H1 (cell line): Measurements from ENCODE around the gene ARHGAP18. TPM values are rescaled to one million over a fixed set of nuclear protein-coding genes. Genes with fewer than 3 reads are reported as not detected.

ENCODE experiments used
- CTCF ChIA-PET: fragments of 300-600 bp; sonication (Branson Sonifier 250); formaldehyde crosslinking; loops from one replicate; lab custom pipeline; 2021; ENCODE audit not compliant: partially characterized antibody; lab: Charles Lee
- POLR2A ChIA-PET: fragments of 300-600 bp; sonication (Branson Sonifier 250); formaldehyde crosslinking; loops from one replicate; lab custom pipeline; 2021; ENCODE audit warnings: inconsistent platforms; ENCODE audit not compliant: partially characterized antibody; lab: Charles Lee
- DNase-seq, 2 experiments: peaks; one replicate each; pipeline versions ENCODE4 v3.0.0 to v3.0.0-alpha.2; 2010 to 2022; ENCODE audit warnings: low spot score in 2 of 2, low read depth in 1 of 2, mixed read lengths in 1 of 2
- FAIRE-seq: peaks from 2 replicates; lab custom pipeline; 2011; peaks lifted over from hg19 to GRCh38; lab: Jason Lieb, UNC
- H2AFZ ChIP-seq: 2 replicates; pipeline ENCODE4 v1.8.1; 2012; ENCODE audit warnings: low read length, inconsistent platforms
- H2AK5ac ChIP-seq: 2 replicates; pipeline ENCODE4 v1.6.1; 2013; ENCODE audit warnings: low read depth, low read length
- H2BK120ac ChIP-seq: replicated peaks from 2 replicates; pipeline ENCODE3; 2013; ENCODE audit warnings: low read depth, low read length, inconsistent platforms
- H2BK12ac ChIP-seq: 2 replicates; pipeline ENCODE4 v1.6.1; 2013; ENCODE audit warnings: low read depth, low read length
- H2BK15ac ChIP-seq: 2 replicates; pipeline ENCODE4 v1.6.1; 2013; ENCODE audit warnings: low read length
- H2BK20ac ChIP-seq: 2 replicates; pipeline ENCODE4 v1.6.1; 2013; ENCODE audit warnings: low read length
- H2BK5ac ChIP-seq: 2 replicates; pipeline ENCODE4 v1.6.1; 2013; ENCODE audit warnings: low read depth, low read length
- H3K14ac ChIP-seq: 2 replicates; pipeline ENCODE4 v1.6.1; 2013; ENCODE audit warnings: inconsistent platforms; ENCODE audit not compliant: insufficient read length
- H3K18ac ChIP-seq: 2 replicates; pipeline ENCODE4 v1.6.1; 2013; ENCODE audit warnings: low read length; ENCODE audit errors: extremely low read depth
- H3K23ac ChIP-seq: 2 replicates; pipeline ENCODE4 v1.6.1; 2013; ENCODE audit warnings: inconsistent platforms; ENCODE audit not compliant: insufficient read length
- H3K23me2 ChIP-seq: 2 replicates; pipeline ENCODE4 v1.6.1; 2013; ENCODE audit warnings: low read depth, low read length
- H3K27ac ChIP-seq: 2 replicates; pipeline ENCODE4 v1.6.1; 2011; ENCODE audit warnings: low read depth, low read length, inconsistent platforms
- H3K27me3 ChIP-seq, 4 experiments: replicated peaks in 1 of 4; 1 replicate in 1 of 4; 2 replicates in 3 of 4; pipeline versions ENCODE4 v1.6.1 to v1.8.1; 2011 to 2013; ENCODE audit warnings: low read length in 3 of 4, mild to moderate bottlenecking in 3 of 4, inconsistent platforms in 2 of 4, mixed read lengths in 2 of 4, moderate library complexity in 1 of 4; ENCODE audit not compliant: control insufficient read depth in 3 of 4, insufficient read depth in 3 of 4; ENCODE audit errors: extremely low read depth in 1 of 4
- H3K36me3 ChIP-seq, 4 experiments: 2 replicates each; pipeline versions ENCODE4 v1.6.1 to v1.8.1; 2011 to 2013; ENCODE audit warnings: mild to moderate bottlenecking in 4 of 4, low read length in 3 of 4, moderate library complexity in 2 of 4, control low read depth in 1 of 4, inconsistent platforms in 1 of 4; ENCODE audit not compliant: insufficient read depth in 4 of 4, control insufficient read depth in 2 of 4
- H3K4ac ChIP-seq: replicated peaks from 2 replicates; pipeline ENCODE3; 2013; ENCODE audit warnings: low read length, low read depth, mixed read lengths, inconsistent platforms; ENCODE audit not compliant: insufficient read length
- H3K4me1 ChIP-seq, 4 experiments: replicated peaks in 1 of 4; 1 replicate in 1 of 4; 2 replicates in 3 of 4; pipeline versions ENCODE4 v1.6.1 to v1.8.1; 2011 to 2013; ENCODE audit warnings: low read length in 3 of 4, inconsistent platforms in 2 of 4, mixed read lengths in 1 of 4; ENCODE audit not compliant: insufficient read depth in 4 of 4, control insufficient read depth in 3 of 4
- H3K4me2 ChIP-seq, 2 experiments: 2 replicates each; pipeline versions ENCODE4 v1.6.1 to v1.8.1; 2011 to 2013; ENCODE audit warnings: low read depth in 2 of 2, low read length in 2 of 2, control low read depth in 1 of 2, inconsistent platforms in 1 of 2, mild to moderate bottlenecking in 1 of 2; ENCODE audit not compliant: insufficient read depth in 1 of 2
- H3K4me3 ChIP-seq, 4 experiments: fragments of 200-600, 300-600 bp in 1 of 4; sonication (generic), shearing (Covaris generic), sonication (Bioruptor Twin) in 1 of 4; 2 replicates each; pipeline versions ENCODE4 v1.5.1 to v1.8.1; 2011 to 2016; ENCODE audit warnings: low read length in 4 of 4, low read depth in 3 of 4, control low read depth in 2 of 4, inconsistent platforms in 2 of 4, mild to moderate bottlenecking in 2 of 4, mixed read lengths in 1 of 4, moderate library complexity in 1 of 4; ENCODE audit not compliant: insufficient read depth in 2 of 4; ENCODE audit errors: extremely low read depth in 1 of 4
- H3K56ac ChIP-seq: replicated peaks from 2 replicates; pipeline ENCODE3; 2013; ENCODE audit warnings: low read depth, mild to moderate bottlenecking, mixed read lengths, low read length, inconsistent platforms; ENCODE audit not compliant: insufficient read length
- H3K79me1 ChIP-seq: 2 replicates; pipeline ENCODE4 v1.6.1; 2013; ENCODE audit warnings: low read depth, low read length, control low read depth
- H3K79me2 ChIP-seq, 2 experiments: 2 replicates each; pipeline versions ENCODE4 v1.6.1 to v1.8.1; 2012 to 2013; ENCODE audit warnings: low read length in 2 of 2, mild to moderate bottlenecking in 2 of 2, inconsistent platforms in 1 of 2; ENCODE audit not compliant: insufficient read depth in 2 of 2, control insufficient read depth in 1 of 2
- H3K9ac ChIP-seq, 4 experiments: replicated peaks in 1 of 4; 1 replicate in 1 of 4; 2 replicates in 3 of 4; pipeline versions ENCODE4 v1.6.1 to v1.8.1; 2011 to 2013; ENCODE audit warnings: low read depth in 3 of 4, low read length in 3 of 4, control low read depth in 2 of 4, mild to moderate bottlenecking in 2 of 4, moderate library complexity in 2 of 4, inconsistent platforms in 1 of 4; ENCODE audit errors: extremely low read depth in 1 of 4
- H3K9me3 ChIP-seq, 2 experiments: 2 replicates each; pipeline versions ENCODE4 v1.6.1 to v1.8.1; 2012 to 2013; ENCODE audit warnings: mild to moderate bottlenecking in 2 of 2, moderate library complexity in 2 of 2, control low read depth in 1 of 2, inconsistent platforms in 1 of 2, low read depth in 1 of 2, low read length in 1 of 2, mixed read lengths in 1 of 2; ENCODE audit not compliant: insufficient read depth in 2 of 2
- H4K20me1 ChIP-seq, 2 experiments: replicated peaks in 1 of 2; 2 replicates each; pipeline versions ENCODE3 to v1.8.1; 2011 to 2013; ENCODE audit warnings: inconsistent platforms in 2 of 2, low read length in 2 of 2, mild to moderate bottlenecking in 1 of 2; ENCODE audit not compliant: insufficient read depth in 2 of 2, control insufficient read depth in 1 of 2
- H4K5ac ChIP-seq: 2 replicates; pipeline ENCODE4 v1.6.1; 2013; ENCODE audit warnings: low read length, low read depth, mixed read lengths, inconsistent platforms; ENCODE audit not compliant: insufficient read length
- H4K8ac ChIP-seq: 2 replicates; pipeline ENCODE4 v1.8.0; 2013; ENCODE audit warnings: mild to moderate bottlenecking, moderate library complexity, low read length, inconsistent platforms; ENCODE audit not compliant: insufficient read depth; ENCODE audit errors: extremely low read depth
- H4K91ac ChIP-seq: replicated peaks from 2 replicates; pipeline ENCODE3; 2013; ENCODE audit warnings: low read length, mixed read lengths, inconsistent platforms; ENCODE audit not compliant: insufficient read length
- BACH1 ChIP-seq: IDR thresholded peaks from 2 replicates; pipeline ENCODE4 v1.6.1; 2012; ENCODE audit warnings: low read length, improper control_type of control experiment
- BRCA1 ChIP-seq: IDR thresholded peaks from 2 replicates; pipeline ENCODE4 v1.6.1; 2012; ENCODE audit warnings: low read depth, low read length, improper control_type of control experiment
- CHD1 ChIP-seq: IDR thresholded peaks from 2 replicates; pipeline ENCODE4 v1.6.1; 2012; ENCODE audit warnings: low read depth, low read length, improper control_type of control experiment
- JUND ChIP-seq: IDR thresholded peaks from 2 replicates; pipeline ENCODE4 v1.6.1; 2011; ENCODE audit warnings: mild to moderate bottlenecking, improper control_type of control experiment, low read length
- SIRT6 ChIP-seq: IDR thresholded peaks from one replicate; pipeline ENCODE4 v1.7.1; 2012; ENCODE audit warnings: low read length, inconsistent platforms
- SIX5 ChIP-seq: IDR thresholded peaks from 2 replicates; pipeline ENCODE4 v1.6.1; 2011; ENCODE audit warnings: mild to moderate bottlenecking, low read depth, low read length
- TAF1 ChIP-seq: IDR thresholded peaks from 2 replicates; pipeline ENCODE4 v1.6.1; 2011; ENCODE audit warnings: mild to moderate bottlenecking, low read depth, low read length
- WGBS, 2 experiments: shearing (Covaris generic) in 1 of 2; methylation state at CpG; one replicate each; pipeline versions ENCODE4 v1.1.6 to v1.1.7; 2013 to 2015; ENCODE audit warnings: low lambda C conversion rate in 2 of 2, mixed read lengths in 2 of 2, inconsistent platforms in 1 of 2, low coverage in 1 of 2, missing lambda C conversion rate in 1 of 2; ENCODE audit not compliant: insufficient replicate concordance in 2 of 2, insufficient coverage in 1 of 2, insufficient read length in 1 of 2; ENCODE audit errors: extremely low coverage in 1 of 2, missing lambda C conversion rate in 1 of 2; 5-methylcytosine and 5-hydroxymethylcytosine counted together
- polyA plus RNA-seq, 7 experiments: library from polyadenylated mRNA; depleted of rRNA in 3 of 7; stranded (reverse) in 5 of 7; unstranded in 2 of 7; fragments of >200 nt in 5 of 7; fragments of 200-250 nt in 2 of 7; gene quantifications; 1 replicate in 5 of 7; 2 replicates in 1 of 7; 4 replicates in 1 of 7; pipeline versions ENCODE4 v1.2.1 to v1.2.3, GENCODE V29; 2011 to 2013; ENCODE audit warnings: missing spikeins in 2 of 7, mixed read lengths in 2 of 7
- total RNA-seq: library from RNA; stranded (reverse); fragmentation: NEBNext Ultra II Directional; extraction: Animal tissue kit (Norgen Biotek cat#: 25700); gene quantifications from 2 replicates; pipeline ENCODE4 v1.2.1, GENCODE V29; 2021
- TF ChIP-seq, protein P1 (sequence below), 3 experiments: IDR thresholded peaks; 1 replicate in 2 of 3; 2 replicates in 1 of 3; pipeline versions ENCODE4 v1.5.1 to v1.6.1; 2011; ENCODE audit warnings: low read length in 3 of 3, mild to moderate bottlenecking in 3 of 3, inconsistent platforms in 2 of 3, low read depth in 1 of 3, moderate library complexity in 1 of 3; ENCODE audit not compliant: insufficient read depth in 1 of 3; ENCODE audit errors: control extremely low read depth in 1 of 3
- TF ChIP-seq, protein P2 (sequence below): IDR thresholded peaks from 2 replicates; pipeline ENCODE4 v1.6.1; 2012; ENCODE audit warnings: low read length, inconsistent platforms
- TF ChIP-seq, protein P3 (sequence below): IDR thresholded peaks from 2 replicates; pipeline ENCODE4 v1.6.1; 2012; ENCODE audit warnings: inconsistent platforms

Gene ARHGAP18
- total and polyA plus RNA-seq, 2 of the 8 experiments (the other 6 are each of a cell fraction or from before 2014, with no cell fraction given), result 0.83 to 4.5 TPM

DNA sequence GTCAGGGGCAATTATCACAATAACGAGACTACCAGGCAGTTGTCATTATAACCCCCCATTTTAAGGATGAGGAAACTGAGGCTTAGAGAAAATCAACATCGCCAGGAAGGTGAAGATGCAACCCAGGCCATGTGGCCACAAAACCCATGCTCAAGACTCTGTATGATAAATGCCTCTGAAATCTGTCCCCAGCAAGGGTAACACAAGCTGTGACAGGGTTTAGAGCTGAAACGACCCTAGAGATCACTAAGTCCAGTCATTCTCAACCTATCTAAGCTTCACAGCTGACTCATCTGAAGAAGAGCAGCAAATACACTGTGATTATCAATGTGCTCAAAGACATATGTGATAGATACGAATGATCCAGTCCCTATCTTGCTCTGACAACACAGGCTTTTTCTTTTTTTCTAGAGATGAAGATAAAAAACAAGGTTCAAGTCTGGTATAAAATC lies 47.0 kb downstream of the ARHGAP18 start:
- DNase-seq, result no peak
- H2BK15ac ChIP-seq, result no peak overlapping the region
- no peaks in the 10 kb centered on the region for H3K27me3 ChIP-seq
- H2BK20ac ChIP-seq, result no peak overlapping the region
- H3K9ac ChIP-seq, result no peak overlapping the region
- WGBS, 2 experiments, result 89% methylated on average over 4 of the region's 4 CpGs; no CpG with 5 or more reads in 1 of the 2 experiments
- H4K5ac ChIP-seq, result no peak overlapping the region
- H3K23me2 ChIP-seq, result no peaks in the 10 kb centered on the region; the same call in 1 of the 2 replicates
- H3K4ac ChIP-seq, result no peak overlapping the region
- no peak overlapping the region for H2BK5ac ChIP-seq
- no peak overlapping the region for H4K91ac ChIP-seq
- no peaks in the 10 kb centered on the region; a peak in 1 of 7 replicates for H3K4me1 ChIP-seq
- H2BK12ac ChIP-seq, result no peak overlapping the region
- no peaks in the 10 kb centered on the region for H4K20me1 ChIP-seq
- ChIA-PET POLR2A (no interaction called here), CTCF (interaction anchor here (1.1 to 2.3 kb wide), 4 partner anchors 9 to 68 kb away, joined by 4 to 6 read pairs (median 4); no protein-coding TSS in a partner anchor)
- H2BK120ac ChIP-seq, result no peak overlapping the region
- no peak overlapping the region for H3K27ac ChIP-seq
- no peaks in the 10 kb centered on the region for H3K79me2 ChIP-seq
- H3K23ac ChIP-seq, result no peak overlapping the region
- H3K14ac ChIP-seq, result no peak overlapping the region
- no peak overlapping the region for H3K56ac ChIP-seq
- no peaks in the 10 kb centered on the region for H3K9me3 ChIP-seq
- no peak overlapping the region for H2AFZ ChIP-seq
- no peak overlapping the region for H3K18ac ChIP-seq
- H3K36me3 ChIP-seq, result no peaks in the 10 kb centered on the region
- H3K79me1 ChIP-seq, result no peaks in the 10 kb centered on the region
- H3K4me2 ChIP-seq, result no peak overlapping the region
- H3K4me3 ChIP-seq, result no peak overlapping the region
- no peak for FAIRE-seq
- H4K8ac ChIP-seq, result no peak overlapping the region
- no peak overlapping the region for H2AK5ac ChIP-seq
- no peak for TF ChIP-seq SIX5
- no peak for TF ChIP-seq TAF1
- TF ChIP-seq BACH1, result no peak
- no peak for TF ChIP-seq BRCA1
- TF ChIP-seq, protein P1, sequence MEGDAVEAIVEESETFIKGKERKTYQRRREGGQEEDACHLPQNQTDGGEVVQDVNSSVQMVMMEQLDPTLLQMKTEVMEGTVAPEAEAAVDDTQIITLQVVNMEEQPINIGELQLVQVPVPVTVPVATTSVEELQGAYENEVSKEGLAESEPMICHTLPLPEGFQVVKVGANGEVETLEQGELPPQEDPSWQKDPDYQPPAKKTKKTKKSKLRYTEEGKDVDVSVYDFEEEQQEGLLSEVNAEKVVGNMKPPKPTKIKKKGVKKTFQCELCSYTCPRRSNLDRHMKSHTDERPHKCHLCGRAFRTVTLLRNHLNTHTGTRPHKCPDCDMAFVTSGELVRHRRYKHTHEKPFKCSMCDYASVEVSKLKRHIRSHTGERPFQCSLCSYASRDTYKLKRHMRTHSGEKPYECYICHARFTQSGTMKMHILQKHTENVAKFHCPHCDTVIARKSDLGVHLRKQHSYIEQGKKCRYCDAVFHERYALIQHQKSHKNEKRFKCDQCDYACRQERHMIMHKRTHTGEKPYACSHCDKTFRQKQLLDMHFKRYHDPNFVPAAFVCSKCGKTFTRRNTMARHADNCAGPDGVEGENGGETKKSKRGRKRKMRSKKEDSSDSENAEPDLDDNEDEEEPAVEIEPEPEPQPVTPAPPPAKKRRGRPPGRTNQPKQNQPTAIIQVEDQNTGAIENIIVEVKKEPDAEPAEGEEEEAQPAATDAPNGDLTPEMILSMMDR (IDR thresholded peaks at IDR 0.05; ENCODE audit: control extremely low read depth in 1 of 3, insufficient read depth in 1 of 3, low read depth in 1 of 3, low read length in 3 of 3), result no peak
- TF ChIP-seq, protein P2, sequence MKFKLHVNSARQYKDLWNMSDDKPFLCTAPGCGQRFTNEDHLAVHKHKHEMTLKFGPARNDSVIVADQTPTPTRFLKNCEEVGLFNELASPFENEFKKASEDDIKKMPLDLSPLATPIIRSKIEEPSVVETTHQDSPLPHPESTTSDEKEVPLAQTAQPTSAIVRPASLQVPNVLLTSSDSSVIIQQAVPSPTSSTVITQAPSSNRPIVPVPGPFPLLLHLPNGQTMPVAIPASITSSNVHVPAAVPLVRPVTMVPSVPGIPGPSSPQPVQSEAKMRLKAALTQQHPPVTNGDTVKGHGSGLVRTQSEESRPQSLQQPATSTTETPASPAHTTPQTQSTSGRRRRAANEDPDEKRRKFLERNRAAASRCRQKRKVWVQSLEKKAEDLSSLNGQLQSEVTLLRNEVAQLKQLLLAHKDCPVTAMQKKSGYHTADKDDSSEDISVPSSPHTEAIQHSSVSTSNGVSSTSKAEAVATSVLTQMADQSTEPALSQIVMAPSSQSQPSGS, result no peak
- no peak for TF ChIP-seq SIRT6
- TF ChIP-seq CHD1, result no peak
- TF ChIP-seq JUND, result no peak
- TF ChIP-seq, protein P3, sequence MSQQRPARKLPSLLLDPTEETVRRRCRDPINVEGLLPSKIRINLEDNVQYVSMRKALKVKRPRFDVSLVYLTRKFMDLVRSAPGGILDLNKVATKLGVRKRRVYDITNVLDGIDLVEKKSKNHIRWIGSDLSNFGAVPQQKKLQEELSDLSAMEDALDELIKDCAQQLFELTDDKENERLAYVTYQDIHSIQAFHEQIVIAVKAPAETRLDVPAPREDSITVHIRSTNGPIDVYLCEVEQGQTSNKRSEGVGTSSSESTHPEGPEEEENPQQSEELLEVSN, result no peak
